ENCODE results near the gene DLL1. TPM values are rescaled to one million over a fixed set of nuclear protein-coding genes. Genes with fewer than 3 reads are reported as not detected.

DLL1 gene
- polyA plus RNA-seq, 3 donors, result 0.17 TPM; not detected in 2

GRCh38 chr6:170278743-170279094 is 12.2 kb downstream of the DLL1 start:
- Histone ChIP-seq H4K20me1 (ENCODE audit: insufficient read depth, low read length) (no peaks in the 10 kb centered on the region), H3K36me3 (replicated peaks in 1 of 2; ENCODE audit: control insufficient read depth in 1 of 2, insufficient read depth in 2 of 2, low read length in 2 of 2) (no peaks in the 10 kb centered on the region), H3K4me1 (ENCODE audit: control insufficient read depth in 1 of 2, insufficient read depth in 2 of 2, low read length in 2 of 2) (peaks cover 14 to 18% of the 10 kb centered on the region in 2 donors), H3K4me3 (replicated peaks in 1 of 3; ENCODE audit: low read depth in 2 of 3, low read length in 3 of 3) (peak overlapping the region in 1 of 3 experiments; percentile 46), H3K79me2 (ENCODE audit: insufficient read depth, low read length) (no peaks in the 10 kb centered on the region), H3K9me3 (replicated peaks in 1 of 2; ENCODE audit: control insufficient read depth in 1 of 2, insufficient read depth in 1 of 2, low read length in 2 of 2) (no peaks in the 10 kb centered on the region), H2AFZ (ENCODE audit: insufficient read depth, low read depth, low read length, poor library complexity, severe bottlenecking) (peak overlapping the region; percentile 55), H3K9ac (ENCODE audit: insufficient read depth, low read length, poor library complexity, severe bottlenecking) (no peak overlapping the region), H3K4me2 (replicated peaks; ENCODE audit: extremely low read depth, low read length, poor library complexity, severe bottlenecking) (peak overlapping the region; percentile 28), H3K27me3 (ENCODE audit: control insufficient read depth in 2 of 2, insufficient read depth in 2 of 2, low read length in 2 of 2) (no peaks in the 10 kb centered on the region), H3K27ac (ENCODE audit: low read depth in 1 of 2, low read length in 2 of 2) (peak overlapping the region in 1 of 2 donors; percentile 11)
- 0% methylated on average over 3 of the region's 9 CpGs for WGBS (ENCODE audit: insufficient coverage)
- DNase-seq, result peak in 1 of 3 donors; percentile 17
- Mint-ChIP-seq H3K9me3 (peaks cover 0 to 2% (median 0%) of the 10 kb centered on the region in 7 donors), H3K36me3 (peaks cover 0 to 7% of the 10 kb centered on the region in 2 donors), H3K27ac (no peak overlapping the region), H3K4me1 (peaks cover 20% of the 10 kb centered on the region), H3K27me3 (ENCODE audit: low read depth in 3 of 3) (peaks cover 13 to 18% (median 18%) of the 10 kb centered on the region in 3 donors), H3K4me3 (no peak overlapping the region)
- TF ChIP-seq CTCF (IDR thresholded peaks at IDR 0.05), result no peak
- intact Hi-C loops (cut with micrococcal nuclease), result no loop called here

DNA sequence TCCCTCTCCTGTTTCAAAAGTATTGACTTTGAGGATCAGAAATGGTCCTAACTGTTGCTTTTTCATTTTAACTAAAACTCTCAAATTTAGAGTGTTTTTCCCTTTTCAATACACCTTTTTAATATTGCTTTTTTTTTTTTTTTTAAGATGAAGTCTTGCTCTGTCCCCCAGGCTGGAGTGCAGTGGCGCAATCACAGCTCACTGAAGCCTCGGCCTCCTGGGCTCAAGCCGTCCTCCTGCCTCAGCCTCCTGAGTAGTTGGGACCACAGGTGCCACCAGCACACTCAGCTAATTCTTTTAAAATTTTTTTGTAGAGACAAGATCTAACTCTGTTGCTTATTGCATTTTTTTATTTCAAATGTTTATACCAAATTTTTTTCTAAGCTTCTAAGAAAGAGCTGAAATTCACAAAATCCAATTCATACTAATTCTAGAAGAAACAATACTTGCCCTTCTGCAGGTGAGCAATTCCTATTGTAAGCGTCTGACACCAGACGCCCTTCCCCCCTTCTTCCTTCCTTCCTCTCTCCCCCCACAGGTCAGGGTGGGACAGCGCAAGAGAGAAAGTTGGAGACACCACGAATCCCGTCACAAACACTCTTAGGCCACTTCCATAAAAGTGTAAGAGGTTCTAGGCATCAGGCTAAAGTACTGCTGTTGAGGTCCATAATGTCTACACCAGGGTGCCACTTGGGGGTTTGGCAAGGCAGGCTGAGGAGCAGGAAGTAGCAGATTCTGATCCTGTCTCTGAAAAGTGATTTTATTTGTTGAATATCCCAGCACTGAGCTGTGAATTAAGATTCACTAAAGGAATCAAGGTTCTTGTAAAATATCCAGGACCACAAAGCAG is 12.8 kb downstream of the DLL1 start:
- no peak for DNase-seq
- Mint-ChIP-seq H3K4me1 (peaks cover 23% of the 10 kb centered on the region), H3K27ac (no peak overlapping the region), H3K27me3 (ENCODE audit: low read depth in 3 of 3) (peaks cover 13 to 23% (median 18%) of the 10 kb centered on the region in 3 donors), H3K36me3 (peaks cover 0 to 10% of the 10 kb centered on the region in 2 donors), H3K9me3 (peaks cover 0 to 2% (median 0%) of the 10 kb centered on the region in 7 donors), H3K4me3 (peak overlapping the region in 1 of 2 donors; percentile 73)
- H3K4me3 ChIP-seq (replicated peaks in 1 of 3; ENCODE audit: low read depth in 2 of 3, low read length in 3 of 3), result peak overlapping the region in 1 of 3 experiments; percentile 46
- H2AFZ ChIP-seq (ENCODE audit: insufficient read depth, low read depth, low read length, poor library complexity, severe bottlenecking), result peak overlapping the region; percentile 55
- H3K9ac ChIP-seq (ENCODE audit: insufficient read depth, low read length, poor library complexity, severe bottlenecking), result no peak overlapping the region
- no peaks in the 10 kb centered on the region for H3K79me2 ChIP-seq (ENCODE audit: insufficient read depth, low read length)
- WGBS (ENCODE audit: insufficient coverage), result no CpG with 5 or more reads among the region's 8 CpGs
- H3K27ac ChIP-seq (ENCODE audit: low read depth in 1 of 2, low read length in 2 of 2), result peak overlapping the region in 1 of 2 donors; percentile 11
- peaks cover 14 to 18% of the 10 kb centered on the region in 2 donors for H3K4me1 ChIP-seq (ENCODE audit: control insufficient read depth in 1 of 2, insufficient read depth in 2 of 2, low read length in 2 of 2)
- peak overlapping the region; percentile 28 for H3K4me2 ChIP-seq (replicated peaks; ENCODE audit: extremely low read depth, low read length, poor library complexity, severe bottlenecking)
- H3K27me3 ChIP-seq (ENCODE audit: control insufficient read depth in 2 of 2, insufficient read depth in 2 of 2, low read length in 2 of 2), result no peaks in the 10 kb centered on the region
- H4K20me1 ChIP-seq (ENCODE audit: insufficient read depth, low read length), result no peaks in the 10 kb centered on the region
- H3K9me3 ChIP-seq (replicated peaks in 1 of 2; ENCODE audit: control insufficient read depth in 1 of 2, insufficient read depth in 1 of 2, low read length in 2 of 2), result no peaks in the 10 kb centered on the region
- no peak for TF ChIP-seq CTCF (IDR thresholded peaks at IDR 0.05)
- no peaks in the 10 kb centered on the region for H3K36me3 ChIP-seq (replicated peaks in 1 of 2; ENCODE audit: control insufficient read depth in 1 of 2, insufficient read depth in 2 of 2, low read length in 2 of 2)
- intact Hi-C loops (cut with micrococcal nuclease), result no loop called here
